ENCODE data around the gene TAS1R3.
A peak's percentile ranks its signal among the peaks of the same experiment; 100 is the strongest.

The TAS1R3 gene

GRCh38 chr1:1306070-1306660 lies 24.9 kb upstream of the TAS1R3 start:
- no peak for DNase-seq (ENCODE audit: low read depth)
- peak overlapping the region; percentile 62 for H3K4me3 ChIP-seq (ENCODE audit: control insufficient read depth, low read depth, low read length)
- TF ChIP-seq CTCF (conservative IDR thresholded peaks at IDR 0.05; ENCODE audit: control insufficient read depth, insufficient read depth, low read depth, low read length) = peak; percentile 12

GRCh38 chr1:1306661-1307260 lies 24.3 kb upstream of the TAS1R3 start:
- H3K4me3 ChIP-seq (ENCODE audit: control insufficient read depth, low read depth, low read length) = peak overlapping the region; percentile 62

GRCh38 chr1:1307261-1307922 lies 23.7 kb upstream of the TAS1R3 start:
- H3K4me3 ChIP-seq (ENCODE audit: control insufficient read depth, low read depth, low read length) = peak overlapping the region; percentile 62
- DNase-seq (ENCODE audit: low read depth) = no peak
- TF ChIP-seq CTCF (conservative IDR thresholded peaks at IDR 0.05; ENCODE audit: control insufficient read depth, insufficient read depth, low read depth, low read length) = no peak

More at GRCh38 chr1:1306661-1307260, 24.3 kb upstream of the TAS1R3 start:
- no peak for TF ChIP-seq CTCF (conservative IDR thresholded peaks at IDR 0.05; ENCODE audit: control insufficient read depth, insufficient read depth, low read depth, low read length)
- no peak for DNase-seq (ENCODE audit: low read depth)

GRCh38 chr1:1307923-1308755 lies 22.9 kb upstream of the TAS1R3 start, which contains the start of the genes ACAP3 and PUSL1:
ACAP3 (minus strand) TSS chr1:1307930; CDS start chr1:1307815, 115 bp downstream.
PUSL1 (plus strand) TSS chr1:1308597; CDS start chr1:1308644, 47 bp downstream.
- DNase-seq (ENCODE audit: low read depth) = peak; percentile 94
- H3K4me3 ChIP-seq (ENCODE audit: control insufficient read depth, low read depth, low read length) = peak within 1 kb of the TSS; percentile 62
- TF ChIP-seq CTCF (conservative IDR thresholded peaks at IDR 0.05; ENCODE audit: control insufficient read depth, insufficient read depth, low read depth, low read length) = no peak

GRCh38 chr1:1308756-1309250 lies 22.3 kb upstream of the TAS1R3 start:
- TF ChIP-seq CTCF (conservative IDR thresholded peaks at IDR 0.05; ENCODE audit: control insufficient read depth, insufficient read depth, low read depth, low read length) = no peak
- DNase-seq (ENCODE audit: low read depth) = no peak
- peak overlapping the region; percentile 54 for H3K4me3 ChIP-seq (ENCODE audit: control insufficient read depth, low read depth, low read length)
